GM23338 (cell line): ENCODE measurements around the gene LRP1-AS. TPM values are rescaled to one million over a fixed set of nuclear protein-coding genes. Genes with fewer than 3 reads are reported as not detected.

Source experiments
- ATAC-seq: fragments of 200-7000 bp; cut with Tn5 transposase; 3 replicates; pipeline ENCODE4 v1.9.1; 2020
- DNase-seq: peaks from one replicate; pipeline ENCODE4 v3.0.0-alpha.2; 2015; ENCODE audit warnings: low spot score
- H2AFZ ChIP-seq: fragments of 200-600 bp; sonication (generic); 2 replicates; pipeline ENCODE4 v1.8.0; 2016; ENCODE audit warnings: antibody characterized with exemption, mild to moderate bottlenecking, moderate library complexity
- H3F3A ChIP-seq: fragments of 200-600 bp; sonication (generic); replicated peaks from 2 replicates; pipeline ENCODE4 v1.8.0; 2017; ENCODE audit warnings: antibody characterized with exemption, mixed run types, low read depth
- H3K27ac ChIP-seq: fragments of 200-600 bp; sonication (generic); 2 replicates; pipeline ENCODE4 v1.6.1; 2016; ENCODE audit warnings: low read depth
- H3K27me3 ChIP-seq: fragments of 200-600 bp; sonication (generic); 2 replicates; pipeline ENCODE4 v1.8.0; 2016; ENCODE audit warnings: mild to moderate bottlenecking, mixed run types, moderate library complexity; ENCODE audit not compliant: insufficient read depth
- H3K36me3 ChIP-seq: fragments of 200-600 bp; sonication (generic); 2 replicates; pipeline ENCODE4 v1.8.0; 2016; ENCODE audit warnings: mild to moderate bottlenecking; ENCODE audit not compliant: insufficient read depth
- H3K4me1 ChIP-seq: fragments of 200-600 bp; sonication (generic); 2 replicates; pipeline ENCODE4 v1.8.0; 2016; ENCODE audit warnings: mild to moderate bottlenecking, moderate library complexity; ENCODE audit not compliant: insufficient read depth
- H3K4me2 ChIP-seq: fragments of 200-600 bp; sonication (generic); 2 replicates; pipeline ENCODE4 v1.7.1; 2017; ENCODE audit warnings: mixed run types
- H3K4me3 ChIP-seq: fragments of 200-600 bp; sonication (generic); 2 replicates; pipeline ENCODE4 v1.6.1; 2016; ENCODE audit warnings: mixed run types
- H3K79me2 ChIP-seq: fragments of 200-600 bp; sonication (generic); replicated peaks from 2 replicates; pipeline ENCODE4 v1.8.0; 2017; ENCODE audit warnings: mild to moderate bottlenecking; ENCODE audit not compliant: insufficient read depth
- H3K9me2 ChIP-seq: fragments of 200-600 bp; sonication (generic); 2 replicates; pipeline ENCODE4 v1.8.0; 2017; ENCODE audit not compliant: insufficient read depth
- H4K20me1 ChIP-seq: fragments of 200-600 bp; sonication (generic); replicated peaks from 2 replicates; pipeline ENCODE4 v1.8.0; 2017; ENCODE audit warnings: mild to moderate bottlenecking; ENCODE audit not compliant: insufficient read depth
- H3K27ac Mint-ChIP-seq: 2 replicates; pipeline ENCODE4 v1.8.0; 2020; ENCODE audit warnings: inconsistent platforms, mild to moderate bottlenecking, moderate library complexity, mixed read lengths
- H3K27me3 Mint-ChIP-seq: 3 replicates; pipeline ENCODE4 v1.8.0; 2022; ENCODE audit warnings: low read depth, mild to moderate bottlenecking, moderate library complexity, mixed read lengths, inconsistent platforms; ENCODE audit not compliant: insufficient read depth, poor library complexity
- H3K36me3 Mint-ChIP-seq: 3 replicates; pipeline ENCODE4 v1.8.0; 2021; ENCODE audit warnings: low read depth, mild to moderate bottlenecking, inconsistent platforms, moderate library complexity, mixed read lengths
- H3K4me1 Mint-ChIP-seq: 3 replicates; pipeline ENCODE4 v1.8.0; 2020; ENCODE audit warnings: mild to moderate bottlenecking, inconsistent platforms, mixed read lengths
- H3K4me3 Mint-ChIP-seq: 3 replicates; pipeline ENCODE4 v1.8.0; 2021; ENCODE audit warnings: moderate library complexity, mild to moderate bottlenecking, inconsistent platforms, mixed read lengths
- H3K9me3 Mint-ChIP-seq: 3 replicates; pipeline ENCODE4 v1.8.0; 2020; ENCODE audit warnings: moderate library complexity, mild to moderate bottlenecking, inconsistent platforms, mixed read lengths
- CREB1 ChIP-seq: fragments of 250-450 bp; sonication (Bioruptor Pico); IDR thresholded peaks from 2 replicates; pipeline ENCODE4 v1.5.0; 2020; ENCODE audit warnings: low read depth, mild to moderate bottlenecking, moderate library complexity
- EZH2 ChIP-seq: fragments of 200-600 bp; sonication (generic); IDR thresholded peaks from one replicate; pipeline ENCODE4 v1.8.0; 2017; ENCODE audit warnings: antibody characterized with exemption, mild to moderate bottlenecking, low read depth; ENCODE audit not compliant: unreplicated experiment
- EZH2phosphoT487 ChIP-seq: fragments of 200-600 bp; sonication (generic); IDR thresholded peaks from one replicate; pipeline ENCODE4 v1.8.1; 2018; ENCODE audit warnings: antibody characterized with exemption; ENCODE audit not compliant: unreplicated experiment
- JUNB ChIP-seq: IDR thresholded peaks from one replicate; pipeline ENCODE4 v1.6.1; 2016; ENCODE audit warnings: antibody characterized with exemption; ENCODE audit not compliant: unreplicated experiment
- NANOG ChIP-seq: IDR thresholded peaks from 2 replicates; pipeline ENCODE4 v1.6.1; 2016; ENCODE audit warnings: antibody characterized with exemption, borderline replicate concordance
- POLR2AphosphoS5 ChIP-seq: IDR thresholded peaks from 2 replicates; pipeline ENCODE4 v1.6.1; 2016; ENCODE audit warnings: antibody characterized with exemption, low read depth
- REST ChIP-seq: IDR thresholded peaks from one replicate; pipeline ENCODE4 v1.6.1; 2018; ENCODE audit warnings: antibody characterized with exemption; ENCODE audit not compliant: unreplicated experiment
- STAT1 ChIP-seq: IDR thresholded peaks from one replicate; pipeline ENCODE4 v1.6.1; 2016; ENCODE audit warnings: antibody characterized with exemption; ENCODE audit not compliant: unreplicated experiment
- ZNF114 ChIP-seq: fragments of 250-450 bp; sonication (Bioruptor Pico); IDR thresholded peaks from 2 replicates; pipeline ENCODE4 v1.5.0; 2020; ENCODE audit warnings: mild to moderate bottlenecking, moderate library complexity
- ZNF331 ChIP-seq: fragments of 250-450 bp; sonication (Bioruptor Pico); IDR thresholded peaks from 2 replicates; pipeline ENCODE4 v1.5.0; 2020; ENCODE audit warnings: low read depth, mild to moderate bottlenecking, moderate library complexity
- ZNF462 ChIP-seq: fragments of 250-450 bp; sonication (Bioruptor Pico); IDR thresholded peaks from 2 replicates; pipeline ENCODE4 v1.5.0; 2020; ENCODE audit warnings: mild to moderate bottlenecking, moderate library complexity
- polyA plus RNA-seq: library from polyadenylated mRNA; unstranded; fragments of >200 nt; fragmentation: Nextera tagmentation; extraction: Ambion mirVana; gene quantifications from 2 replicates; pipeline ENCODE4 v1.2.1, GENCODE V29; 2016
- total RNA-seq: library from RNA; depleted of rRNA; stranded (reverse); fragments of >200 nt; shearing (Covaris generic); gene quantifications from 2 replicates; pipeline ENCODE4 v1.2.3, GENCODE V29; 2014
- TF ChIP-seq, protein P1 (sequence below): IDR thresholded peaks from 2 replicates; pipeline ENCODE4 v1.6.1; 2016; ENCODE audit warnings: antibody characterized with exemption
- TF ChIP-seq, protein P2 (sequence below), 2 experiments: fragments of 200-600 bp in 1 of 2; sonication (generic) in 1 of 2; conservative IDR thresholded peaks; 2 replicates each; pipeline versions ENCODE4 v1.5.1 to v1.6.1; 2016 to 2017; ENCODE audit warnings: antibody characterized with exemption in 2 of 2, low read depth in 2 of 2, mild to moderate bottlenecking in 2 of 2, moderate library complexity in 1 of 2

The LRP1-AS gene
- total and polyA plus RNA-seq, 2 experiments from 2014 or later: 0.86 TPM; not detected in 1

DNA sequence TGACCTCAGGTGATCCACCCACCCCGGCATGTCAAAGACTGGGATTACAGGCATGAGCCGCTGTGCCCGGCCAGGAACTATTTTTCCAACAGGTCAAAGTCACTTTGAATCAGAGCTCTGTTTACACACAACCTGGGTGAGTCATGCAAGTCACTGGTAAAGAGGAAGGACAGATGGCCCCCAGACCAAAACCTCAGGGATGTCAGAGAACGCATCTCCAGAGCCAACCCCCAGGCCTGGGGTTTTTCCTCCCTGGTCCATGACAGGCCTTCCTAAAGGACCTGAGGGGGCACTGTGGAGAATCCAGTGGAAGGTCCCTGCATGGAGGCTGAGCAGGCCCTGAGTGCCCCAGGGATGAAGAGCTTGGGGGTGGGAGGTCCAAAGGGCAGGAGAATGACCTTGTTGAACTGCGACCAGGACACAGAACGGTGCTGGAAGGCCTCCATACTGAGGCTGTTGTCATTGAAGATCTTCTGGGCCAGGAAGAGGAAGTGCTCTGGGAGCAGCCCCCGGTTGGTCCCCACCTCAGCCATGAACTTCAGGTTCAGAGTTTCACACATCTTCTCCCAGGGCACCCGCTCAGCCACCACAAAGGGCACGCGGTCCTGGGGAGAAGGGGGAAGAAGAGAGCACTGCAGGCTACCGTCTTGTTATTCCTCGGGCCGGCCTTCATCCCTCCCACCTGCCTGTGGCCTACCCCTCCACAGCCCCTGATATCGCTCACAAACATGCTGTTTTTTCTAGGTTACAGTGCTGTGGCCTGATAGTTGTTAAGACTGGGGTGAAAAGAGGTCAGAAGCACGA is 45.3 kb downstream of the LRP1-AS start:
- no peaks in the 10 kb centered on the region for H3K79me2 ChIP-seq
- H3K9me2 ChIP-seq: no peaks in the 10 kb centered on the region
- H3K4me1 Mint-ChIP-seq: no peaks in the 10 kb centered on the region
- no peak overlapping the region for H2AFZ ChIP-seq
- H3K4me1 ChIP-seq: no peaks in the 10 kb centered on the region
- peaks cover 3% of the 10 kb centered on the region for H3K27me3 Mint-ChIP-seq
- no peak overlapping the region for H3K4me3 Mint-ChIP-seq
- H3K4me2 ChIP-seq: no peak overlapping the region
- H3F3A ChIP-seq: no peaks in the 10 kb centered on the region
- peak; percentile 28; the same call in 2 of the 3 replicates for ATAC-seq
- H3K27ac Mint-ChIP-seq: no peak overlapping the region
- H3K9me3 Mint-ChIP-seq: no peaks in the 10 kb centered on the region
- no peak overlapping the region for H3K4me3 ChIP-seq
- no peaks in the 10 kb centered on the region for H3K36me3 ChIP-seq
- DNase-seq: no peak
- no peaks in the 10 kb centered on the region for H3K27me3 ChIP-seq
- TF ChIP-seq JUNB (no peak), CREB1 (no peak), EZH2phosphoT487 (no peak), REST (no peak), ZNF462 (no peak), EZH2 (no peak), POLR2AphosphoS5 (no peak), ZNF331 (CRISPR knock-in tag) (no peak), STAT1 (no peak), NANOG (no peak), ZNF114 (CRISPR knock-in tag) (no peak)
- TF ChIP-seq, protein P1, sequence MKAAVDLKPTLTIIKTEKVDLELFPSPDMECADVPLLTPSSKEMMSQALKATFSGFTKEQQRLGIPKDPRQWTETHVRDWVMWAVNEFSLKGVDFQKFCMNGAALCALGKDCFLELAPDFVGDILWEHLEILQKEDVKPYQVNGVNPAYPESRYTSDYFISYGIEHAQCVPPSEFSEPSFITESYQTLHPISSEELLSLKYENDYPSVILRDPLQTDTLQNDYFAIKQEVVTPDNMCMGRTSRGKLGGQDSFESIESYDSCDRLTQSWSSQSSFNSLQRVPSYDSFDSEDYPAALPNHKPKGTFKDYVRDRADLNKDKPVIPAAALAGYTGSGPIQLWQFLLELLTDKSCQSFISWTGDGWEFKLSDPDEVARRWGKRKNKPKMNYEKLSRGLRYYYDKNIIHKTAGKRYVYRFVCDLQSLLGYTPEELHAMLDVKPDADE: no peak
- TF ChIP-seq, protein P2, sequence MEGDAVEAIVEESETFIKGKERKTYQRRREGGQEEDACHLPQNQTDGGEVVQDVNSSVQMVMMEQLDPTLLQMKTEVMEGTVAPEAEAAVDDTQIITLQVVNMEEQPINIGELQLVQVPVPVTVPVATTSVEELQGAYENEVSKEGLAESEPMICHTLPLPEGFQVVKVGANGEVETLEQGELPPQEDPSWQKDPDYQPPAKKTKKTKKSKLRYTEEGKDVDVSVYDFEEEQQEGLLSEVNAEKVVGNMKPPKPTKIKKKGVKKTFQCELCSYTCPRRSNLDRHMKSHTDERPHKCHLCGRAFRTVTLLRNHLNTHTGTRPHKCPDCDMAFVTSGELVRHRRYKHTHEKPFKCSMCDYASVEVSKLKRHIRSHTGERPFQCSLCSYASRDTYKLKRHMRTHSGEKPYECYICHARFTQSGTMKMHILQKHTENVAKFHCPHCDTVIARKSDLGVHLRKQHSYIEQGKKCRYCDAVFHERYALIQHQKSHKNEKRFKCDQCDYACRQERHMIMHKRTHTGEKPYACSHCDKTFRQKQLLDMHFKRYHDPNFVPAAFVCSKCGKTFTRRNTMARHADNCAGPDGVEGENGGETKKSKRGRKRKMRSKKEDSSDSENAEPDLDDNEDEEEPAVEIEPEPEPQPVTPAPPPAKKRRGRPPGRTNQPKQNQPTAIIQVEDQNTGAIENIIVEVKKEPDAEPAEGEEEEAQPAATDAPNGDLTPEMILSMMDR (conservative IDR thresholded peaks at IDR 0.05; ENCODE audit: low read depth in 2 of 2): no peak
- no peaks in the 10 kb centered on the region for H4K20me1 ChIP-seq
- H3K27ac ChIP-seq: no peak overlapping the region
- H3K36me3 Mint-ChIP-seq: peaks cover 33% of the 10 kb centered on the region
